ENCODE results near the gene USP21. TPM values are rescaled to one million over a fixed set of nuclear protein-coding genes. Genes with fewer than 3 reads are reported as not detected.

Gene USP21
- total and polyA plus RNA-seq, 2 of the 8 experiments (the other 6 are each of a cell fraction or from before 2014, with no cell fraction given) = 23.9 to 36.3 TPM

DNA sequence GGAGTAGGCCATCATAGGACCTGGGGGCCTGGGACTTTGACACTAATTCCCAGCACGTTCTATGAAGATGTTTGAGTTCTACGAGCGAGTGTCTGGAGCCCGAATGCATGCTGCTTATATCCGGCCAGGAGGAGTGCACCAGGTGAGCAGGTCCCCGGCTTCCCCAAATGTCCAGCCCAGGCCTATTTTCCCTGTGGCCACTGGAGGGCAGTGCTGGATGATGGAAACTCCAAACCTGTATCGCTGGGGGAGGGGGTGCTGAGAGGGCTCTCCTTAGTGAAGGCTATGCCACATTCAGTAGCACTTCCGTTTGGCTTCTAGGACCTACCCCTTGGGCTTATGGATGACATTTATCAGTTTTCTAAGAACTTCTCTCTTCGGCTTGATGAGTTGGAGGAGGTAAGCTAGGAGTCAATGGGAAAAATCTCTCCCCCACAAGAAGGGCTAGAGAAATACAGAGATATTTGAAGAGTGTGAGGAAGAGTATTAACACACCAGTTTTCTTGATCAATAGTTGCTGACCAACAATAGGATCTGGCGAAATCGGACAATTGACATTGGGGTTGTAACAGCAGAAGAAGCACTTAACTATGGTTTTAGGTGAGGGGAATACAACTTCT, 50.6 kb downstream of the USP21 start (continued):
- TF ChIP-seq KDM5A (IDR thresholded peaks at IDR 0.05; ENCODE audit: low read length) (peak; percentile 32; the same call in 1 of the 2 replicates), YY1 (IDR thresholded peaks at IDR 0.05; ENCODE audit: low read depth, low read length) (0 out of 2 replicates have a peak, but pooled peaks have one; percentile 33), SIRT6 (IDR thresholded peaks at IDR 0.05; ENCODE audit: low read length) (no peak), SRF (IDR thresholded peaks at IDR 0.05; ENCODE audit: low read depth, low read length) (no peak), CEBPB (IDR thresholded peaks at IDR 0.05; ENCODE audit: low read depth, low read length) (no peak), EGR1 (IDR thresholded peaks at IDR 0.05; ENCODE audit: borderline replicate concordance, low read depth, low read length) (no peak), MAFK (IDR thresholded peaks at IDR 0.05; ENCODE audit: low read depth, low read length) (no peak), BCL11A (IDR thresholded peaks at IDR 0.05; ENCODE audit: low read depth in 2 of 2, low read length in 2 of 2) (no peak), POU5F1 (IDR thresholded peaks at IDR 0.05; ENCODE audit: low read depth, low read length) (no peak), EP300 (IDR thresholded peaks at IDR 0.05; ENCODE audit: borderline replicate concordance in 1 of 2, low read depth in 2 of 2, low read length in 2 of 2) (0 out of 3 replicates have a peak, but pooled peaks of 1 of the 2 experiments have one; percentile 41), BACH1 (IDR thresholded peaks at IDR 0.05; ENCODE audit: low read length) (no peak), KDM1A (IDR thresholded peaks at IDR 0.05; ENCODE audit: borderline replicate concordance, low read length) (no peak), ASH2L (IDR thresholded peaks at IDR 0.05; ENCODE audit: low read length) (no peak), CBX5 (IDR thresholded peaks at IDR 0.05; ENCODE audit: low read depth, low read length) (no peak), POLR2AphosphoS5 (IDR thresholded peaks at IDR 0.05; ENCODE audit: low read depth, low read length) (no peak)
- TF ChIP-seq, protein P1, sequence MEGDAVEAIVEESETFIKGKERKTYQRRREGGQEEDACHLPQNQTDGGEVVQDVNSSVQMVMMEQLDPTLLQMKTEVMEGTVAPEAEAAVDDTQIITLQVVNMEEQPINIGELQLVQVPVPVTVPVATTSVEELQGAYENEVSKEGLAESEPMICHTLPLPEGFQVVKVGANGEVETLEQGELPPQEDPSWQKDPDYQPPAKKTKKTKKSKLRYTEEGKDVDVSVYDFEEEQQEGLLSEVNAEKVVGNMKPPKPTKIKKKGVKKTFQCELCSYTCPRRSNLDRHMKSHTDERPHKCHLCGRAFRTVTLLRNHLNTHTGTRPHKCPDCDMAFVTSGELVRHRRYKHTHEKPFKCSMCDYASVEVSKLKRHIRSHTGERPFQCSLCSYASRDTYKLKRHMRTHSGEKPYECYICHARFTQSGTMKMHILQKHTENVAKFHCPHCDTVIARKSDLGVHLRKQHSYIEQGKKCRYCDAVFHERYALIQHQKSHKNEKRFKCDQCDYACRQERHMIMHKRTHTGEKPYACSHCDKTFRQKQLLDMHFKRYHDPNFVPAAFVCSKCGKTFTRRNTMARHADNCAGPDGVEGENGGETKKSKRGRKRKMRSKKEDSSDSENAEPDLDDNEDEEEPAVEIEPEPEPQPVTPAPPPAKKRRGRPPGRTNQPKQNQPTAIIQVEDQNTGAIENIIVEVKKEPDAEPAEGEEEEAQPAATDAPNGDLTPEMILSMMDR (IDR thresholded peaks at IDR 0.05; ENCODE audit: control extremely low read depth in 1 of 3, insufficient read depth in 1 of 3, low read depth in 1 of 3, low read length in 3 of 3) = peak; percentile 89 to 98 (median 97)
